H1 (cell line): ENCODE results near the gene CDIPT. TPM values are rescaled to one million over a fixed set of nuclear protein-coding genes. Genes with fewer than 3 reads are reported as not detected.

Experiments
- CTCF ChIA-PET: fragments of 300-600 bp; sonication (Branson Sonifier 250); formaldehyde crosslinking; loops from one replicate; lab custom pipeline; 2021; ENCODE audit not compliant: partially characterized antibody; lab: Charles Lee
- POLR2A ChIA-PET: fragments of 300-600 bp; sonication (Branson Sonifier 250); formaldehyde crosslinking; loops from one replicate; lab custom pipeline; 2021; ENCODE audit warnings: inconsistent platforms; ENCODE audit not compliant: partially characterized antibody; lab: Charles Lee
- DNase-seq, 2 experiments: peaks; one replicate each; pipeline versions ENCODE4 v3.0.0 to v3.0.0-alpha.2; 2010 to 2022; ENCODE audit warnings: low spot score in 2 of 2, low read depth in 1 of 2, mixed read lengths in 1 of 2
- FAIRE-seq: peaks from 2 replicates; lab custom pipeline; 2011; peaks lifted over from hg19 to GRCh38; lab: Jason Lieb, UNC
- H2AFZ ChIP-seq: 2 replicates; pipeline ENCODE4 v1.8.1; 2012; ENCODE audit warnings: low read length, inconsistent platforms
- H2AK5ac ChIP-seq: 2 replicates; pipeline ENCODE4 v1.6.1; 2013; ENCODE audit warnings: low read depth, low read length
- H2BK120ac ChIP-seq: replicated peaks from 2 replicates; pipeline ENCODE3; 2013; ENCODE audit warnings: low read depth, low read length, inconsistent platforms
- H2BK12ac ChIP-seq: 2 replicates; pipeline ENCODE4 v1.6.1; 2013; ENCODE audit warnings: low read depth, low read length
- H2BK15ac ChIP-seq: 2 replicates; pipeline ENCODE4 v1.6.1; 2013; ENCODE audit warnings: low read length
- H2BK20ac ChIP-seq: 2 replicates; pipeline ENCODE4 v1.6.1; 2013; ENCODE audit warnings: low read length
- H2BK5ac ChIP-seq: 2 replicates; pipeline ENCODE4 v1.6.1; 2013; ENCODE audit warnings: low read depth, low read length
- H3K14ac ChIP-seq: 2 replicates; pipeline ENCODE4 v1.6.1; 2013; ENCODE audit warnings: inconsistent platforms; ENCODE audit not compliant: insufficient read length
- H3K18ac ChIP-seq: 2 replicates; pipeline ENCODE4 v1.6.1; 2013; ENCODE audit warnings: low read length; ENCODE audit errors: extremely low read depth
- H3K23ac ChIP-seq: 2 replicates; pipeline ENCODE4 v1.6.1; 2013; ENCODE audit warnings: inconsistent platforms; ENCODE audit not compliant: insufficient read length
- H3K23me2 ChIP-seq: 2 replicates; pipeline ENCODE4 v1.6.1; 2013; ENCODE audit warnings: low read depth, low read length
- H3K27ac ChIP-seq: 2 replicates; pipeline ENCODE4 v1.6.1; 2011; ENCODE audit warnings: low read depth, low read length, inconsistent platforms
- H3K27me3 ChIP-seq, 4 experiments: replicated peaks in 1 of 4; 1 replicate in 1 of 4; 2 replicates in 3 of 4; pipeline versions ENCODE4 v1.6.1 to v1.8.1; 2011 to 2013; ENCODE audit warnings: low read length in 3 of 4, mild to moderate bottlenecking in 3 of 4, inconsistent platforms in 2 of 4, mixed read lengths in 2 of 4, moderate library complexity in 1 of 4; ENCODE audit not compliant: control insufficient read depth in 3 of 4, insufficient read depth in 3 of 4; ENCODE audit errors: extremely low read depth in 1 of 4
- H3K36me3 ChIP-seq, 4 experiments: 2 replicates each; pipeline versions ENCODE4 v1.6.1 to v1.8.1; 2011 to 2013; ENCODE audit warnings: mild to moderate bottlenecking in 4 of 4, low read length in 3 of 4, moderate library complexity in 2 of 4, control low read depth in 1 of 4, inconsistent platforms in 1 of 4; ENCODE audit not compliant: insufficient read depth in 4 of 4, control insufficient read depth in 2 of 4
- H3K4ac ChIP-seq: replicated peaks from 2 replicates; pipeline ENCODE3; 2013; ENCODE audit warnings: low read length, low read depth, mixed read lengths, inconsistent platforms; ENCODE audit not compliant: insufficient read length
- H3K4me1 ChIP-seq, 4 experiments: replicated peaks in 1 of 4; 1 replicate in 1 of 4; 2 replicates in 3 of 4; pipeline versions ENCODE4 v1.6.1 to v1.8.1; 2011 to 2013; ENCODE audit warnings: low read length in 3 of 4, inconsistent platforms in 2 of 4, mixed read lengths in 1 of 4; ENCODE audit not compliant: insufficient read depth in 4 of 4, control insufficient read depth in 3 of 4
- H3K4me2 ChIP-seq, 2 experiments: 2 replicates each; pipeline versions ENCODE4 v1.6.1 to v1.8.1; 2011 to 2013; ENCODE audit warnings: low read depth in 2 of 2, low read length in 2 of 2, control low read depth in 1 of 2, inconsistent platforms in 1 of 2, mild to moderate bottlenecking in 1 of 2; ENCODE audit not compliant: insufficient read depth in 1 of 2
- H3K4me3 ChIP-seq, 4 experiments: fragments of 200-600, 300-600 bp in 1 of 4; sonication (generic), shearing (Covaris generic), sonication (Bioruptor Twin) in 1 of 4; 2 replicates each; pipeline versions ENCODE4 v1.5.1 to v1.8.1; 2011 to 2016; ENCODE audit warnings: low read length in 4 of 4, low read depth in 3 of 4, control low read depth in 2 of 4, inconsistent platforms in 2 of 4, mild to moderate bottlenecking in 2 of 4, mixed read lengths in 1 of 4, moderate library complexity in 1 of 4; ENCODE audit not compliant: insufficient read depth in 2 of 4; ENCODE audit errors: extremely low read depth in 1 of 4
- H3K56ac ChIP-seq: replicated peaks from 2 replicates; pipeline ENCODE3; 2013; ENCODE audit warnings: low read depth, mild to moderate bottlenecking, mixed read lengths, low read length, inconsistent platforms; ENCODE audit not compliant: insufficient read length
- H3K79me1 ChIP-seq: 2 replicates; pipeline ENCODE4 v1.6.1; 2013; ENCODE audit warnings: low read depth, low read length, control low read depth
- H3K79me2 ChIP-seq, 2 experiments: 2 replicates each; pipeline versions ENCODE4 v1.6.1 to v1.8.1; 2012 to 2013; ENCODE audit warnings: low read length in 2 of 2, mild to moderate bottlenecking in 2 of 2, inconsistent platforms in 1 of 2; ENCODE audit not compliant: insufficient read depth in 2 of 2, control insufficient read depth in 1 of 2
- H3K9ac ChIP-seq, 4 experiments: replicated peaks in 1 of 4; 1 replicate in 1 of 4; 2 replicates in 3 of 4; pipeline versions ENCODE4 v1.6.1 to v1.8.1; 2011 to 2013; ENCODE audit warnings: low read depth in 3 of 4, low read length in 3 of 4, control low read depth in 2 of 4, mild to moderate bottlenecking in 2 of 4, moderate library complexity in 2 of 4, inconsistent platforms in 1 of 4; ENCODE audit errors: extremely low read depth in 1 of 4
- H3K9me3 ChIP-seq, 2 experiments: 2 replicates each; pipeline versions ENCODE4 v1.6.1 to v1.8.1; 2012 to 2013; ENCODE audit warnings: mild to moderate bottlenecking in 2 of 2, moderate library complexity in 2 of 2, control low read depth in 1 of 2, inconsistent platforms in 1 of 2, low read depth in 1 of 2, low read length in 1 of 2, mixed read lengths in 1 of 2; ENCODE audit not compliant: insufficient read depth in 2 of 2
- H4K20me1 ChIP-seq, 2 experiments: replicated peaks in 1 of 2; 2 replicates each; pipeline versions ENCODE3 to v1.8.1; 2011 to 2013; ENCODE audit warnings: inconsistent platforms in 2 of 2, low read length in 2 of 2, mild to moderate bottlenecking in 1 of 2; ENCODE audit not compliant: insufficient read depth in 2 of 2, control insufficient read depth in 1 of 2
- H4K5ac ChIP-seq: 2 replicates; pipeline ENCODE4 v1.6.1; 2013; ENCODE audit warnings: low read length, low read depth, mixed read lengths, inconsistent platforms; ENCODE audit not compliant: insufficient read length
- H4K8ac ChIP-seq: 2 replicates; pipeline ENCODE4 v1.8.0; 2013; ENCODE audit warnings: mild to moderate bottlenecking, moderate library complexity, low read length, inconsistent platforms; ENCODE audit not compliant: insufficient read depth; ENCODE audit errors: extremely low read depth
- H4K91ac ChIP-seq: replicated peaks from 2 replicates; pipeline ENCODE3; 2013; ENCODE audit warnings: low read length, mixed read lengths, inconsistent platforms; ENCODE audit not compliant: insufficient read length
- CEBPB ChIP-seq: IDR thresholded peaks from 2 replicates; pipeline ENCODE4 v1.6.1; 2012; ENCODE audit warnings: low read depth, low read length
- KDM4A ChIP-seq: IDR thresholded peaks from one replicate; pipeline ENCODE4 v1.7.1; 2012; ENCODE audit warnings: low read depth, mild to moderate bottlenecking, moderate library complexity, low read length, inconsistent platforms; ENCODE audit not compliant: severe bottlenecking
- POLR2A ChIP-seq, 2 experiments: IDR thresholded peaks; 1 replicate in 1 of 2; 2 replicates in 1 of 2; pipeline ENCODE4 v1.6.1; 2011; ENCODE audit warnings: low read depth in 2 of 2, low read length in 2 of 2, mild to moderate bottlenecking in 2 of 2; ENCODE audit errors: control extremely low read depth in 1 of 2
- SIN3A ChIP-seq, 2 experiments: IDR thresholded peaks in 1 of 2; conservative IDR thresholded peaks in 1 of 2; 2 replicates each; pipeline ENCODE4 v1.6.1; 2011 to 2012; ENCODE audit warnings: low read length in 2 of 2, improper control_type of control experiment in 1 of 2, low read depth in 1 of 2, mild to moderate bottlenecking in 1 of 2
- SIX5 ChIP-seq: IDR thresholded peaks from 2 replicates; pipeline ENCODE4 v1.6.1; 2011; ENCODE audit warnings: mild to moderate bottlenecking, low read depth, low read length
- WGBS, 2 experiments: shearing (Covaris generic) in 1 of 2; methylation state at CpG; one replicate each; pipeline versions ENCODE4 v1.1.6 to v1.1.7; 2013 to 2015; ENCODE audit warnings: low lambda C conversion rate in 2 of 2, mixed read lengths in 2 of 2, inconsistent platforms in 1 of 2, low coverage in 1 of 2, missing lambda C conversion rate in 1 of 2; ENCODE audit not compliant: insufficient replicate concordance in 2 of 2, insufficient coverage in 1 of 2, insufficient read length in 1 of 2; ENCODE audit errors: extremely low coverage in 1 of 2, missing lambda C conversion rate in 1 of 2; 5-methylcytosine and 5-hydroxymethylcytosine counted together
- polyA plus RNA-seq, 7 experiments: library from polyadenylated mRNA; depleted of rRNA in 3 of 7; stranded (reverse) in 5 of 7; unstranded in 2 of 7; fragments of >200 nt in 5 of 7; fragments of 200-250 nt in 2 of 7; gene quantifications; 1 replicate in 5 of 7; 2 replicates in 1 of 7; 4 replicates in 1 of 7; pipeline versions ENCODE4 v1.2.1 to v1.2.3, GENCODE V29; 2011 to 2013; ENCODE audit warnings: missing spikeins in 2 of 7, mixed read lengths in 2 of 7
- total RNA-seq: library from RNA; stranded (reverse); fragmentation: NEBNext Ultra II Directional; extraction: Animal tissue kit (Norgen Biotek cat#: 25700); gene quantifications from 2 replicates; pipeline ENCODE4 v1.2.1, GENCODE V29; 2021
- TF ChIP-seq, protein P1 (sequence below), 3 experiments: IDR thresholded peaks; 1 replicate in 2 of 3; 2 replicates in 1 of 3; pipeline versions ENCODE4 v1.5.1 to v1.6.1; 2011; ENCODE audit warnings: low read length in 3 of 3, mild to moderate bottlenecking in 3 of 3, inconsistent platforms in 2 of 3, low read depth in 1 of 3, moderate library complexity in 1 of 3; ENCODE audit not compliant: insufficient read depth in 1 of 3; ENCODE audit errors: control extremely low read depth in 1 of 3

The CDIPT gene
- total and polyA plus RNA-seq, 2 of the 8 experiments (the other 6 are each of a cell fraction or from before 2014, with no cell fraction given), result 69.2 to 140 TPM

DNA sequence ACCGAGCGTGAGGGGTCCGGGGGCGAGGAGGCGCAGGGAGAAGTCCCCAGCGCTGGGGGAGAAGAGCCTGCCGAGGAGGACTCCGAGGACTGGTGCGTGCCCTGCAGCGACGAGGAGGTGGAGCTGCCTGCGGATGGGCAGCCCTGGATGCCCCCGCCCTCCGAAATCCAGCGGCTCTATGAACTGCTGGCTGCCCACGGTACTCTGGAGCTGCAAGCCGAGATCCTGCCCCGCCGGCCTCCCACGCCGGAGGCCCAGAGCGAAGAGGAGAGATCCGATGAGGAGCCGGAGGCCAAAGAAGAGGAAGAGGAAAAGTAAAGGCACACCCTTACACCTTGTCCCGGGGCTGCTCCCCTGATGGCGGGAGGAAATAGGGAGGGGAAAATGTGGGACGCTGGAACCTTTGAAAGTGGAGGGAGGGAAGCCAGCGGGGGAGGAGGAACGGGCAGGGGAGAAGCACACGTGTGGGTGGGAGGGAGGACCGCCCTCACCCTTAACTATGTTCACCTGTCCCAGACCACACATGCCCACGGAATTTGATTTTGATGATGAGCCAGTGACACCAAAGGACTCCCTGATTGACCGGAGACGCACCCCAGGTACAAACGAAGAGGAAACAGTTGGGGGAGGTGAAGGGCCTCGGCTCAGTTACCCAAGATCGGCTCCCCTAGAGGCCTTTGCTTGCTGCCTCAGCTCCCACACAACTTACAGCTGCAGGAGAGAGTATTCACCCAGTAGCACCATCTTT lies 46.2 kb downstream of the CDIPT start:
- H3K23ac ChIP-seq, result no peak overlapping the region
- no peak overlapping the region for H3K14ac ChIP-seq
- FAIRE-seq, result no peak
- H4K8ac ChIP-seq, result peak overlapping the region; percentile 87; the same call in 1 of the 2 replicates
- DNase-seq, result peak in 1 of 2 experiments; percentile 80
- ChIA-PET CTCF (interaction anchor here (0.6 to 17.5 kb wide), 13 partner anchors 9 to 981 kb away, joined by 3 to 212 read pairs (median 6); partner anchors contain the start of genes MAZ and TLCD3B), POLR2A (interaction anchor here (0.7 to 16.6 kb wide), 15 partner anchors 9 to 204 kb away, joined by 3 to 167 read pairs (median 5); partner anchors contain the start of genes CDIPT, KIF22, MAZ and SEZ6L2)
- H3K56ac ChIP-seq, result peak overlapping the region; percentile 62
- peaks cover 0 to 31% (median 21%) of the 10 kb centered on the region in 4 experiments; a peak in 6 of 7 replicates for H3K4me1 ChIP-seq
- no peak overlapping the region for H2AK5ac ChIP-seq
- H3K79me2 ChIP-seq, result peaks cover 0 to 26% of the 10 kb centered on the region in 2 experiments; a peak in 1 of 4 replicates
- no peak overlapping the region for H2AFZ ChIP-seq
- H4K91ac ChIP-seq, result peak overlapping the region; percentile 61
- peak; percentile 8 for TF ChIP-seq KDM4A
- TF ChIP-seq POLR2A (IDR thresholded peaks at IDR 0.05; ENCODE audit: control extremely low read depth in 1 of 2, low read depth in 2 of 2, low read length in 2 of 2), result peak in 1 of 2 experiments; percentile 47; a peak in 1 of 3 replicates
- no peak for TF ChIP-seq SIX5
- TF ChIP-seq, protein P1, sequence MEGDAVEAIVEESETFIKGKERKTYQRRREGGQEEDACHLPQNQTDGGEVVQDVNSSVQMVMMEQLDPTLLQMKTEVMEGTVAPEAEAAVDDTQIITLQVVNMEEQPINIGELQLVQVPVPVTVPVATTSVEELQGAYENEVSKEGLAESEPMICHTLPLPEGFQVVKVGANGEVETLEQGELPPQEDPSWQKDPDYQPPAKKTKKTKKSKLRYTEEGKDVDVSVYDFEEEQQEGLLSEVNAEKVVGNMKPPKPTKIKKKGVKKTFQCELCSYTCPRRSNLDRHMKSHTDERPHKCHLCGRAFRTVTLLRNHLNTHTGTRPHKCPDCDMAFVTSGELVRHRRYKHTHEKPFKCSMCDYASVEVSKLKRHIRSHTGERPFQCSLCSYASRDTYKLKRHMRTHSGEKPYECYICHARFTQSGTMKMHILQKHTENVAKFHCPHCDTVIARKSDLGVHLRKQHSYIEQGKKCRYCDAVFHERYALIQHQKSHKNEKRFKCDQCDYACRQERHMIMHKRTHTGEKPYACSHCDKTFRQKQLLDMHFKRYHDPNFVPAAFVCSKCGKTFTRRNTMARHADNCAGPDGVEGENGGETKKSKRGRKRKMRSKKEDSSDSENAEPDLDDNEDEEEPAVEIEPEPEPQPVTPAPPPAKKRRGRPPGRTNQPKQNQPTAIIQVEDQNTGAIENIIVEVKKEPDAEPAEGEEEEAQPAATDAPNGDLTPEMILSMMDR (IDR thresholded peaks at IDR 0.05; ENCODE audit: control extremely low read depth in 1 of 3, insufficient read depth in 1 of 3, low read depth in 1 of 3, low read length in 3 of 3), result peak in 1 of 3 experiments; percentile 39; a peak in 1 of 4 replicates
- peak in 1 of 2 experiments; percentile 25; a peak in 1 of 4 replicates for TF ChIP-seq SIN3A (conservative IDR thresholded peaks at IDR 0.05 in 1 of 2, IDR thresholded peaks at IDR 0.05 in 1 of 2; ENCODE audit: low read depth in 1 of 2, low read length in 2 of 2)
- 0 out of 2 replicates have a peak, but pooled peaks have one; percentile 19 for TF ChIP-seq CEBPB
- H3K36me3 ChIP-seq, result peaks cover 12 to 23% (median 18%) of the 10 kb centered on the region in 4 experiments
- H3K27ac ChIP-seq, result peak overlapping the region; percentile 94; the same call in 1 of the 2 replicates
- peak overlapping the region; percentile 95 for H3K18ac ChIP-seq
- peak overlapping the region; percentile 59 to 91 (median 83) for H3K4me3 ChIP-seq
- no peak overlapping the region for H2BK120ac ChIP-seq
- 4% methylated on average over 31 of the region's 37 CpGs; no CpG with 5 or more reads in 1 of the 2 experiments for WGBS, 2 experiments
- no peaks in the 10 kb centered on the region for H3K27me3 ChIP-seq
- peak overlapping the region; percentile 16; the same call in 1 of the 2 replicates for H2BK15ac ChIP-seq
- peak overlapping the region; percentile 46 to 88 (median 75) for H3K9ac ChIP-seq
- H4K20me1 ChIP-seq, result peaks cover 2 to 4% of the 10 kb centered on the region in 2 experiments
- no peak overlapping the region for H3K4ac ChIP-seq
- peaks cover 5% of the 10 kb centered on the region for H3K79me1 ChIP-seq
- peaks cover 21% of the 10 kb centered on the region for H3K23me2 ChIP-seq
- H2BK20ac ChIP-seq, result no peak overlapping the region
- no peaks in the 10 kb centered on the region for H3K9me3 ChIP-seq
- no peak overlapping the region for H2BK12ac ChIP-seq
- H4K5ac ChIP-seq, result peak overlapping the region; percentile 31
- peak overlapping the region; percentile 89 for H2BK5ac ChIP-seq
- peak overlapping the region; percentile 91 to 92 for H3K4me2 ChIP-seq
